Measurements from ENCODE around the gene TGFB2. TPM values are rescaled to one million over a fixed set of nuclear protein-coding genes. Genes with fewer than 3 reads are reported as not detected.

TGFB2 gene
- total and polyA plus RNA-seq, 4 donors: 0.21 to 0.75 (median 0.41) TPM

DNA sequence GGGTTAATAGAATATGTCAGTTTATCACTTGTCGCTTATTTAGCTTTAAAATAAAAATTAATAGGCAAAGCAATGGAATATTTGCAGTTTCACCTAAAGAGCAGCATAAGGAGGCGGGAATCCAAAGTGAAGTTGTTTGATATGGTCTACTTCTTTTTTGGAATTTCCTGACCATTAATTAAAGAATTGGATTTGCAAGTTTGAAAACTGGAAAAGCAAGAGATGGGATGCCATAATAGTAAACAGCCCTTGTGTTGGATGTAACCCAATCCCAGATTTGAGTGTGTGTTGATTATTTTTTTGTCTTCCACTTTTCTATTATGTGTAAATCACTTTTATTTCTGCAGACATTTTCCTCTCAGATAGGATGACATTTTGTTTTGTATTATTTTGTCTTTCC lies 98.1 kb downstream of the TGFB2 start:
- no peak overlapping the region for H3K4me3 ChIP-seq (ENCODE audit: low read depth in 1 of 3, low read length in 3 of 3)
- TF ChIP-seq EGR1 (IDR thresholded peaks at IDR 0.05; ENCODE audit: low read depth in 2 of 2): no peak
- no peak for TF ChIP-seq TAF1 (conservative IDR thresholded peaks at IDR 0.05)
- no peak for TF ChIP-seq JUND (IDR thresholded peaks at IDR 0.05)
- no peak for TF ChIP-seq RXRA (IDR thresholded peaks at IDR 0.05)
- TF ChIP-seq ATF3 (IDR thresholded peaks at IDR 0.05): no peak
- TF ChIP-seq, protein P1, sequence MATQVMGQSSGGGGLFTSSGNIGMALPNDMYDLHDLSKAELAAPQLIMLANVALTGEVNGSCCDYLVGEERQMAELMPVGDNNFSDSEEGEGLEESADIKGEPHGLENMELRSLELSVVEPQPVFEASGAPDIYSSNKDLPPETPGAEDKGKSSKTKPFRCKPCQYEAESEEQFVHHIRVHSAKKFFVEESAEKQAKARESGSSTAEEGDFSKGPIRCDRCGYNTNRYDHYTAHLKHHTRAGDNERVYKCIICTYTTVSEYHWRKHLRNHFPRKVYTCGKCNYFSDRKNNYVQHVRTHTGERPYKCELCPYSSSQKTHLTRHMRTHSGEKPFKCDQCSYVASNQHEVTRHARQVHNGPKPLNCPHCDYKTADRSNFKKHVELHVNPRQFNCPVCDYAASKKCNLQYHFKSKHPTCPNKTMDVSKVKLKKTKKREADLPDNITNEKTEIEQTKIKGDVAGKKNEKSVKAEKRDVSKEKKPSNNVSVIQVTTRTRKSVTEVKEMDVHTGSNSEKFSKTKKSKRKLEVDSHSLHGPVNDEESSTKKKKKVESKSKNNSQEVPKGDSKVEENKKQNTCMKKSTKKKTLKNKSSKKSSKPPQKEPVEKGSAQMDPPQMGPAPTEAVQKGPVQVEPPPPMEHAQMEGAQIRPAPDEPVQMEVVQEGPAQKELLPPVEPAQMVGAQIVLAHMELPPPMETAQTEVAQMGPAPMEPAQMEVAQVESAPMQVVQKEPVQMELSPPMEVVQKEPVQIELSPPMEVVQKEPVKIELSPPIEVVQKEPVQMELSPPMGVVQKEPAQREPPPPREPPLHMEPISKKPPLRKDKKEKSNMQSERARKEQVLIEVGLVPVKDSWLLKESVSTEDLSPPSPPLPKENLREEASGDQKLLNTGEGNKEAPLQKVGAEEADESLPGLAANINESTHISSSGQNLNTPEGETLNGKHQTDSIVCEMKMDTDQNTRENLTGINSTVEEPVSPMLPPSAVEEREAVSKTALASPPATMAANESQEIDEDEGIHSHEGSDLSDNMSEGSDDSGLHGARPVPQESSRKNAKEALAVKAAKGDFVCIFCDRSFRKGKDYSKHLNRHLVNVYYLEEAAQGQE (IDR thresholded peaks at IDR 0.05): no peak
- no peak for TF ChIP-seq RAD21 (IDR thresholded peaks at IDR 0.05)
- no peak for TF ChIP-seq HNF4G (IDR thresholded peaks at IDR 0.05)
- no peaks in the 10 kb centered on the region for H3K27me3 ChIP-seq (ENCODE audit: control insufficient read depth in 4 of 4, insufficient read depth in 4 of 4, low read length in 3 of 4)
- no peak for DNase-seq (ENCODE audit: low spot score)
- no peaks in the 10 kb centered on the region for H3K9me3 ChIP-seq (ENCODE audit: control insufficient read depth in 4 of 4, low read length in 3 of 4)
- H3K4me1 ChIP-seq (ENCODE audit: control insufficient read depth in 4 of 4, insufficient read depth in 4 of 4, low read length in 3 of 4): no peaks in the 10 kb centered on the region
- 95% methylated on average over 2 of the region's 2 CpGs for WGBS
- peaks cover 0 to 1% (median 0%) of the 10 kb centered on the region in 4 donors for H3K36me3 ChIP-seq (ENCODE audit: control insufficient read depth in 4 of 4, insufficient read depth in 3 of 4, low read depth in 1 of 4, low read length in 3 of 4)
- no peak overlapping the region for H3K9ac ChIP-seq (ENCODE audit: low read depth in 1 of 2, low read length in 2 of 2)
- H3K27ac ChIP-seq (ENCODE audit: low read depth in 1 of 2, low read length in 2 of 2): no peak overlapping the region

GRCh38 chr1:218444173-218444572 lies 99.0 kb downstream of the TGFB2 start:
- DNase-seq (ENCODE audit: low spot score): no peak
- TF ChIP-seq, protein P2, sequence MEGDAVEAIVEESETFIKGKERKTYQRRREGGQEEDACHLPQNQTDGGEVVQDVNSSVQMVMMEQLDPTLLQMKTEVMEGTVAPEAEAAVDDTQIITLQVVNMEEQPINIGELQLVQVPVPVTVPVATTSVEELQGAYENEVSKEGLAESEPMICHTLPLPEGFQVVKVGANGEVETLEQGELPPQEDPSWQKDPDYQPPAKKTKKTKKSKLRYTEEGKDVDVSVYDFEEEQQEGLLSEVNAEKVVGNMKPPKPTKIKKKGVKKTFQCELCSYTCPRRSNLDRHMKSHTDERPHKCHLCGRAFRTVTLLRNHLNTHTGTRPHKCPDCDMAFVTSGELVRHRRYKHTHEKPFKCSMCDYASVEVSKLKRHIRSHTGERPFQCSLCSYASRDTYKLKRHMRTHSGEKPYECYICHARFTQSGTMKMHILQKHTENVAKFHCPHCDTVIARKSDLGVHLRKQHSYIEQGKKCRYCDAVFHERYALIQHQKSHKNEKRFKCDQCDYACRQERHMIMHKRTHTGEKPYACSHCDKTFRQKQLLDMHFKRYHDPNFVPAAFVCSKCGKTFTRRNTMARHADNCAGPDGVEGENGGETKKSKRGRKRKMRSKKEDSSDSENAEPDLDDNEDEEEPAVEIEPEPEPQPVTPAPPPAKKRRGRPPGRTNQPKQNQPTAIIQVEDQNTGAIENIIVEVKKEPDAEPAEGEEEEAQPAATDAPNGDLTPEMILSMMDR (IDR thresholded peaks at IDR 0.05; ENCODE audit: low read depth, low read length, missing input control): no peak
- TF ChIP-seq FOXA1 (IDR thresholded peaks at IDR 0.05): no peak
- TF ChIP-seq, protein P1 (IDR thresholded peaks at IDR 0.05): no peak
- TF ChIP-seq JUND (IDR thresholded peaks at IDR 0.05): no peak
- TF ChIP-seq, protein P3, sequence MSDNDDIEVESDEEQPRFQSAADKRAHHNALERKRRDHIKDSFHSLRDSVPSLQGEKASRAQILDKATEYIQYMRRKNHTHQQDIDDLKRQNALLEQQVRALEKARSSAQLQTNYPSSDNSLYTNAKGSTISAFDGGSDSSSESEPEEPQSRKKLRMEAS (IDR thresholded peaks at IDR 0.05): no peak
- no peak for TF ChIP-seq SP1 (IDR thresholded peaks at IDR 0.05)
- H3K4me3 ChIP-seq (ENCODE audit: low read depth in 1 of 3, low read length in 3 of 3): no peak overlapping the region
- WGBS: 69% methylated on average over 5 of the region's 5 CpGs
- no peak overlapping the region for H3K9ac ChIP-seq (ENCODE audit: low read depth in 1 of 2, low read length in 2 of 2)
- H3K9me3 ChIP-seq (ENCODE audit: control insufficient read depth in 4 of 4, low read length in 3 of 4): no peaks in the 10 kb centered on the region
- no peak overlapping the region for H3K27ac ChIP-seq (ENCODE audit: low read depth in 1 of 2, low read length in 2 of 2)
- H3K4me1 ChIP-seq (ENCODE audit: control insufficient read depth in 4 of 4, insufficient read depth in 4 of 4, low read length in 3 of 4): no peaks in the 10 kb centered on the region
- peaks cover 0 to 1% (median 0%) of the 10 kb centered on the region in 4 donors for H3K36me3 ChIP-seq (ENCODE audit: control insufficient read depth in 4 of 4, insufficient read depth in 3 of 4, low read depth in 1 of 4, low read length in 3 of 4)
- no peaks in the 10 kb centered on the region for H3K27me3 ChIP-seq (ENCODE audit: control insufficient read depth in 4 of 4, insufficient read depth in 4 of 4, low read length in 3 of 4)

All from liver (tissue), 9 donors.